WTC11 (cell line): ENCODE measurements around the gene AKAP9. TPM values are rescaled to one million over a fixed set of nuclear protein-coding genes. Genes with fewer than 3 reads are reported as not detected.
"Not testable (repeated sequence)": the region's sequence is repeated elsewhere in the genome, so short reads cannot be mapped to it uniquely, and the experiment has no call there.

Experiments used
- ATAC-seq: fragments of 200-7000 bp; cut with Tn5 transposase; 2 replicates; pipeline ENCODE4 v1.10.0; 2021; ENCODE audit warnings: mild to moderate bottlenecking, moderate library complexity
- CTCF ChIA-PET: fragments of 300-600 bp; sonication (Branson Sonifier 250); formaldehyde crosslinking; loops from one replicate; lab custom pipeline; 2021; ENCODE audit warnings: antibody characterized with exemption; lab: Charles Lee
- POLR2A ChIA-PET: fragments of 350-600 bp; sonication (Branson Sonifier 250); formaldehyde crosslinking; loops from one replicate; lab custom pipeline; 2021; ENCODE audit warnings: antibody characterized with exemption; lab: Charles Lee
- DNase-seq: peaks from one replicate; pipeline ENCODE4 v3.0.0; 2021; ENCODE audit warnings: low spot score
- H3K27ac Mint-ChIP-seq: 2 replicates; pipeline ENCODE4 v1.8.0; 2021; ENCODE audit warnings: mixed read lengths
- H3K27me3 Mint-ChIP-seq: 2 replicates; pipeline ENCODE4 v1.8.0; 2021; ENCODE audit warnings: low read depth, mild to moderate bottlenecking, moderate library complexity, mixed read lengths
- H3K36me3 Mint-ChIP-seq: 2 replicates; pipeline ENCODE4 v1.8.0; 2021; ENCODE audit warnings: mixed read lengths
- H3K4me1 Mint-ChIP-seq: 2 replicates; pipeline ENCODE4 v1.8.0; 2022; ENCODE audit warnings: mixed read lengths
- H3K4me3 Mint-ChIP-seq: 2 replicates; pipeline ENCODE4 v1.8.0; 2021; ENCODE audit warnings: mild to moderate bottlenecking, moderate library complexity, mixed read lengths
- H3K9me3 Mint-ChIP-seq: 2 replicates; pipeline ENCODE4 v1.8.0; 2021; ENCODE audit warnings: mixed read lengths
- ATF1 ChIP-seq: sonication (generic); formaldehyde crosslinking; IDR thresholded peaks from 2 replicates; pipeline ENCODE4 v1.8.1; 2023; ENCODE audit warnings: mild to moderate bottlenecking, moderate library complexity, missing genetic modification reagents
- CREB1 ChIP-seq: sonication (generic); formaldehyde crosslinking; IDR thresholded peaks from 2 replicates; pipeline ENCODE4 v1.8.0; 2023; ENCODE audit warnings: mild to moderate bottlenecking, missing genetic modification reagents
- CREM ChIP-seq: sonication (generic); formaldehyde crosslinking; IDR thresholded peaks from 2 replicates; pipeline ENCODE4 v1.8.1; 2022; ENCODE audit warnings: mild to moderate bottlenecking, missing genetic modification reagents, moderate library complexity
- EMX1 ChIP-seq: fragments of 250-450 bp; sonication (Bioruptor Pico); IDR thresholded peaks from 2 replicates; pipeline ENCODE4 v1.8.0; 2021; ENCODE audit warnings: mild to moderate bottlenecking
- FOXJ3 ChIP-seq: sonication (generic); formaldehyde crosslinking; IDR thresholded peaks from 2 replicates; pipeline ENCODE4 v1.9.0; 2021; ENCODE audit warnings: missing genetic modification reagents, mild to moderate bottlenecking, borderline replicate concordance
- FOXK1 ChIP-seq: sonication (generic); formaldehyde crosslinking; IDR thresholded peaks from 2 replicates; pipeline ENCODE4 v1.8.0; 2022; ENCODE audit warnings: mild to moderate bottlenecking, moderate library complexity, missing genetic modification reagents
- GABPB1 ChIP-seq: sonication (generic); formaldehyde crosslinking; IDR thresholded peaks from 2 replicates; pipeline ENCODE4 v1.8.1; 2023; ENCODE audit warnings: mild to moderate bottlenecking, missing genetic modification reagents
- GTF2I ChIP-seq: fragments of 250-450 bp; sonication (Bioruptor Pico); conservative IDR thresholded peaks from 2 replicates; pipeline ENCODE4 v1.4.0; 2021; ENCODE audit warnings: mild to moderate bottlenecking
- JUN ChIP-seq: sonication (generic); formaldehyde crosslinking; IDR thresholded peaks from 2 replicates; pipeline ENCODE4 v1.8.0; 2023; ENCODE audit warnings: mild to moderate bottlenecking, missing genetic modification reagents
- MXD4 ChIP-seq: fragments of 250-450 bp; sonication (Bioruptor Pico); IDR thresholded peaks from 2 replicates; pipeline ENCODE4 v1.8.0; 2021; ENCODE audit warnings: mild to moderate bottlenecking, moderate library complexity, borderline replicate concordance
- NR1H2 ChIP-seq: sonication (generic); formaldehyde crosslinking; IDR thresholded peaks from 2 replicates; pipeline ENCODE4 v1.9.0; 2021; ENCODE audit warnings: mild to moderate bottlenecking, moderate library complexity, missing genetic modification reagents
- NR2C2 ChIP-seq: sonication (generic); formaldehyde crosslinking; IDR thresholded peaks from 2 replicates; pipeline ENCODE4 v1.8.0; 2022; ENCODE audit warnings: mild to moderate bottlenecking, missing genetic modification reagents
- OVOL2 ChIP-seq: fragments of 250-450 bp; sonication (Bioruptor Pico); IDR thresholded peaks from 2 replicates; pipeline ENCODE4 v1.9.0; 2021; ENCODE audit warnings: mild to moderate bottlenecking, borderline replicate concordance
- TP53 ChIP-seq: sonication (generic); formaldehyde crosslinking; IDR thresholded peaks from 2 replicates; pipeline ENCODE4 v1.8.1; 2023; ENCODE audit warnings: mild to moderate bottlenecking, missing genetic modification reagents
- ZBTB21 ChIP-seq: sonication (generic); formaldehyde crosslinking; IDR thresholded peaks from 2 replicates; pipeline ENCODE4 v1.8.1; 2023; ENCODE audit warnings: mild to moderate bottlenecking, missing genetic modification reagents, borderline replicate concordance
- ZNF121 ChIP-seq: sonication (generic); formaldehyde crosslinking; IDR thresholded peaks from 2 replicates; pipeline ENCODE4 v1.8.0; 2023; ENCODE audit warnings: missing genetic modification reagents
- ZNF219 ChIP-seq: sonication (generic); formaldehyde crosslinking; IDR thresholded peaks from 2 replicates; pipeline ENCODE4 v1.8.0; 2023; ENCODE audit warnings: missing genetic modification reagents, mild to moderate bottlenecking, borderline replicate concordance
- ZNF232 ChIP-seq: sonication (generic); formaldehyde crosslinking; IDR thresholded peaks from 2 replicates; pipeline ENCODE4 v1.8.0; 2022; ENCODE audit warnings: mild to moderate bottlenecking, missing genetic modification reagents
- ZNF263 ChIP-seq: sonication (generic); formaldehyde crosslinking; IDR thresholded peaks from 2 replicates; pipeline ENCODE4 v1.8.1; 2022; ENCODE audit warnings: low read depth, mild to moderate bottlenecking, moderate library complexity, missing genetic modification reagents
- ZNF416 ChIP-seq: fragments of 250-450 bp; sonication (Bioruptor Pico); IDR thresholded peaks from 2 replicates; pipeline ENCODE4 v1.9.0; 2021; ENCODE audit warnings: mild to moderate bottlenecking, inconsistent platforms
- total RNA-seq: library from RNA; stranded (reverse); gene quantifications from 3 replicates; pipeline ENCODE4 v1.2.3, GENCODE V29; 2021
- TF ChIP-seq, protein P1 (sequence below): sonication (generic); formaldehyde crosslinking; IDR thresholded peaks from 2 replicates; pipeline ENCODE4 v1.8.1; 2022; ENCODE audit warnings: low read depth, mild to moderate bottlenecking, moderate library complexity, missing genetic modification reagents, borderline replicate concordance
- TF ChIP-seq, protein P2 (sequence below): fragments of 250-450 bp; sonication (Bioruptor Pico); IDR thresholded peaks from 2 replicates; pipeline ENCODE4 v1.9.0; 2021; ENCODE audit warnings: mild to moderate bottlenecking, borderline replicate concordance

The AKAP9 gene
- total RNA-seq, 1 experiment from 2014 or later: 35.2 TPM

DNA sequence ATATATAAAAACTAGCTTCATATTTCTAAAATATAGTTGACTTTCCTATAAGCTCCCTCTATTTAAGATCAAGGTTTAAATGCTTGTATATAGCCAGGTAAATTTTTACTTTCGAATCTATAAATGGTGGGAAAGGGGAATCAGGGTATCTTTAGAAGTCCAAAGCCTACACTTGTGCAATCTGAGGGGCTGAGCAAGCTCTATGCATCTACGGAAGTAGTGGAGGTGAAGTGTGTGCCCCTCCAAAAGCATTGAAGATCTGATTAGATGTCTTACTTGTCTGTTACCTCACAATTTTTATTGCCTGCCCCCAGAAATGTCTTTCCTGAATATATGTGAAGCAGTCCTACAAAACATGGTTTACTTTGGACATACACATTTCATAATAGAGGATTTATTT, 1.6 kb downstream of the AKAP9 start (continued):
- TF ChIP-seq NR1H2 (CRISPR knock-in tag) (no peak), MXD4 (CRISPR knock-in tag) (no peak), CREM (no peak)

DNA sequence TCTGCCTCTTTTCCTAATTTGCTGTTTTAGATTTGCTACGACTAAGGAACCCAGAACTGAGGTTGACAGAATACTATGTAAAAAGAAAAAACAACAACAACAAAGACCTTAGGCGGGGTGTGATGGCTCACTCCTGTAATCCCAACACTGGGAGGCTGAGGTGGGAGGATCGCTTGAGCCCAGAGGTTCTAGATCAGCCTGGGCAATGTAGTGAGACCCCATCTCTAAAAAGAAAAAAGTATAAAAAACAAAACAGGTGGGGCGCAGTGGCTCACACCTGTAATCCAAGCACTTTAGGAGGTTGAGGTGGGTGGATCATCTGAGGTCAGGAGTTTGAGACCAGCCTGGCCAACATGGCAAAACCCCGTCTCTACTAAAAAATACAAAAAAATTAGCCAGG, 4.3 kb downstream of the AKAP9 start:
- H3K36me3 Mint-ChIP-seq, DNase-seq, H3K27me3 Mint-ChIP-seq, ATAC-seq, H3K9me3 Mint-ChIP-seq, H3K27ac Mint-ChIP-seq, H3K4me3 Mint-ChIP-seq, POLR2A ChIA-PET, CTCF ChIA-PET: not testable (repeated sequence)
- TF ChIP-seq GTF2I (CRISPR knock-in tag) (peak; percentile 70; the same call in 1 of the 2 replicates), ZNF121 (CRISPR knock-in tag) (peak; percentile 64; the same call in 1 of the 2 replicates)
- peaks cover 11% of the 10 kb centered on the region for H3K4me1 Mint-ChIP-seq

DNA sequence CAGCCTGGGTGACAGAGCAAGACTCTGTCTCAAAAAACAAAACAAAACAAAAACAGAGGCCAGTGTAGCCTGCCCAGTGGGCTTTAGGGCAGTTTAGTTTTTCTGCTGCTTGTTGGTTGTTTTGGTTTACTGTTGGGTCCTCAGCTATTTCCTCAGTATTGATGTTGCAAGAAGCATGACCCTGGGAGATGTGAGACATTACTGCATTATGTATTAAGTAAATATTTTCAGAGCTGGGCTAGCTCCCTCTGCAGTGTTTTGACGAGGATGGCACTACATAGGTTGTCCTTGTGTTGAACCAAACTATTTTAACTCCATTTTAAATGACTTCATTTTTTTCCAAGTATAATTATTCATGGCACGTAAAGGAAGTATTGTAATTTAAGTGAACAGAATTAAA, 4.8 kb downstream of the AKAP9 start:
- CTCF ChIA-PET: interaction anchor here (0.7 kb wide), 1 partner anchor 18 kb away, joined by 3 read pairs; no protein-coding TSS in a partner anchor
- H3K27ac Mint-ChIP-seq: no peak overlapping the region
- TF ChIP-seq ATF1 (no peak), FOXK1 (CRISPR knock-in tag) (no peak), GABPB1 (CRISPR knock-in tag) (peak; percentile 19; the same call in 1 of the 2 replicates)
- 0 out of 2 replicates have a peak, but pooled peaks cover 4% of the 10 kb centered on the region for H3K9me3 Mint-ChIP-seq
- DNase-seq (no peak), ATAC-seq (no peak)
- H3K4me3 Mint-ChIP-seq: no peak overlapping the region
- peaks cover 9% of the 10 kb centered on the region; the same call in 1 of the 2 replicates for H3K4me1 Mint-ChIP-seq
- peaks cover 6% of the 10 kb centered on the region for H3K36me3 Mint-ChIP-seq
- no peaks in the 10 kb centered on the region for H3K27me3 Mint-ChIP-seq
- POLR2A ChIA-PET: interaction anchor here (0.7 kb wide), 1 partner anchor 196 kb away, joined by 3 read pairs; no protein-coding TSS in a partner anchor

DNA sequence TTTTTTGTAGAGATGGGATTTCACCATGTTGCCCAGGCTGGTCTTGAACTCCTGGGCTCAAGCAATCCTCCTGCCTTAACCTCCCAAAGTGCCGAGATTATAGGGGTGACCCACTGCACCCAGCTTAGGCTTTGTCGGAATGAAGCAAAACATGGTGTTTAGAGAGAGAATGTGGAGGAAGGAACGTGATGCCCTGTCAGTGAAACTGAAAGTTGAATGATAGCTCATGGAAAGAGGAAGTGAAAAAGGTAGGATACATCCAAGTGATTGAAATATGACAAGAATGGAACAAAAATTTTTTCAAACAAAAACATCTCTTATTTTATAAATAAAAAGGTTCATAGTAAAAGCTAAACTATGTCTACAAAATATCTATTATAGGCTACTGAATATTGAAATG, 5.9 kb downstream of the AKAP9 start:
- ChIA-PET CTCF (no interaction called here), POLR2A (no interaction called here)
- no peaks in the 10 kb centered on the region for H3K27me3 Mint-ChIP-seq
- 0 out of 2 replicates have a peak, but pooled peaks cover 4% of the 10 kb centered on the region for H3K9me3 Mint-ChIP-seq
- no peak for DNase-seq
- H3K27ac Mint-ChIP-seq: no peak overlapping the region
- TF ChIP-seq FOXJ3 (CRISPR knock-in tag) (no peak), ZBTB21 (no peak), CREB1 (no peak), JUN (no peak), ZNF263 (CRISPR knock-in tag) (no peak), ZNF232 (CRISPR knock-in tag) (no peak), MXD4 (CRISPR knock-in tag) (no peak), ZNF219 (CRISPR knock-in tag) (no peak), TP53 (CRISPR knock-in tag) (no peak), CREM (no peak), OVOL2 (no peak), GABPB1 (CRISPR knock-in tag) (no peak), NR2C2 (no peak), ZNF416 (CRISPR knock-in tag) (no peak), EMX1 (CRISPR knock-in tag) (no peak)
- TF ChIP-seq, protein P1, sequence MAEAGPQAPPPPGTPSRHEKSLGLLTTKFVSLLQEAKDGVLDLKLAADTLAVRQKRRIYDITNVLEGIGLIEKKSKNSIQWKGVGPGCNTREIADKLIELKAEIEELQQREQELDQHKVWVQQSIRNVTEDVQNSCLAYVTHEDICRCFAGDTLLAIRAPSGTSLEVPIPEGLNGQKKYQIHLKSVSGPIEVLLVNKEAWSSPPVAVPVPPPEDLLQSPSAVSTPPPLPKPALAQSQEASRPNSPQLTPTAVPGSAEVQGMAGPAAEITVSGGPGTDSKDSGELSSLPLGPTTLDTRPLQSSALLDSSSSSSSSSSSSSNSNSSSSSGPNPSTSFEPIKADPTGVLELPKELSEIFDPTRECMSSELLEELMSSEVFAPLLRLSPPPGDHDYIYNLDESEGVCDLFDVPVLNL (CRISPR knock-in tag): no peak
- TF ChIP-seq, protein P2, sequence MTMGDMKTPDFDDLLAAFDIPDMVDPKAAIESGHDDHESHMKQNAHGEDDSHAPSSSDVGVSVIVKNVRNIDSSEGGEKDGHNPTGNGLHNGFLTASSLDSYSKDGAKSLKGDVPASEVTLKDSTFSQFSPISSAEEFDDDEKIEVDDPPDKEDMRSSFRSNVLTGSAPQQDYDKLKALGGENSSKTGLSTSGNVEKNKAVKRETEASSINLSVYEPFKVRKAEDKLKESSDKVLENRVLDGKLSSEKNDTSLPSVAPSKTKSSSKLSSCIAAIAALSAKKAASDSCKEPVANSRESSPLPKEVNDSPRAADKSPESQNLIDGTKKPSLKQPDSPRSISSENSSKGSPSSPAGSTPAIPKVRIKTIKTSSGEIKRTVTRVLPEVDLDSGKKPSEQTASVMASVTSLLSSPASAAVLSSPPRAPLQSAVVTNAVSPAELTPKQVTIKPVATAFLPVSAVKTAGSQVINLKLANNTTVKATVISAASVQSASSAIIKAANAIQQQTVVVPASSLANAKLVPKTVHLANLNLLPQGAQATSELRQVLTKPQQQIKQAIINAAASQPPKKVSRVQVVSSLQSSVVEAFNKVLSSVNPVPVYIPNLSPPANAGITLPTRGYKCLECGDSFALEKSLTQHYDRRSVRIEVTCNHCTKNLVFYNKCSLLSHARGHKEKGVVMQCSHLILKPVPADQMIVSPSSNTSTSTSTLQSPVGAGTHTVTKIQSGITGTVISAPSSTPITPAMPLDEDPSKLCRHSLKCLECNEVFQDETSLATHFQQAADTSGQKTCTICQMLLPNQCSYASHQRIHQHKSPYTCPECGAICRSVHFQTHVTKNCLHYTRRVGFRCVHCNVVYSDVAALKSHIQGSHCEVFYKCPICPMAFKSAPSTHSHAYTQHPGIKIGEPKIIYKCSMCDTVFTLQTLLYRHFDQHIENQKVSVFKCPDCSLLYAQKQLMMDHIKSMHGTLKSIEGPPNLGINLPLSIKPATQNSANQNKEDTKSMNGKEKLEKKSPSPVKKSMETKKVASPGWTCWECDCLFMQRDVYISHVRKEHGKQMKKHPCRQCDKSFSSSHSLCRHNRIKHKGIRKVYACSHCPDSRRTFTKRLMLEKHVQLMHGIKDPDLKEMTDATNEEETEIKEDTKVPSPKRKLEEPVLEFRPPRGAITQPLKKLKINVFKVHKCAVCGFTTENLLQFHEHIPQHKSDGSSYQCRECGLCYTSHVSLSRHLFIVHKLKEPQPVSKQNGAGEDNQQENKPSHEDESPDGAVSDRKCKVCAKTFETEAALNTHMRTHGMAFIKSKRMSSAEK: no peak
- peaks cover 9% of the 10 kb centered on the region; the same call in 1 of the 2 replicates for H3K4me1 Mint-ChIP-seq
- ATAC-seq: no peak
- H3K36me3 Mint-ChIP-seq: peaks cover 6% of the 10 kb centered on the region
- H3K4me3 Mint-ChIP-seq: no peak overlapping the region
